Osteocyte (in vitro differentiated cells): Measurements from ENCODE around the gene PTTG1IP2. TPM values are rescaled to one million over a fixed set of nuclear protein-coding genes. Genes with fewer than 3 reads are reported as not detected.
"Not testable (repeated sequence)": the region's sequence is repeated elsewhere in the genome, so short reads cannot be mapped to it uniquely, and the experiment has no call there.

Source experiments
- DNase-seq: peaks from one replicate; pipeline ENCODE4 v3.0.0; 2021; ENCODE audit warnings: mixed read lengths; ENCODE audit not compliant: unreplicated experiment; ENCODE audit errors: extremely low spot score
- H3K27ac Mint-ChIP-seq: one replicate; pipeline ENCODE4 v1.8.0; 2021; ENCODE audit warnings: mild to moderate bottlenecking, mixed read lengths; ENCODE audit not compliant: unreplicated experiment
- H3K27me3 Mint-ChIP-seq: one replicate; pipeline ENCODE4 v1.8.0; 2021; ENCODE audit warnings: mixed read lengths; ENCODE audit not compliant: unreplicated experiment
- H3K36me3 Mint-ChIP-seq: one replicate; pipeline ENCODE4 v1.8.0; 2021; ENCODE audit warnings: mixed read lengths; ENCODE audit not compliant: unreplicated experiment
- H3K4me1 Mint-ChIP-seq: one replicate; pipeline ENCODE4 v1.8.0; 2021; ENCODE audit warnings: mixed read lengths; ENCODE audit not compliant: unreplicated experiment
- H3K4me3 Mint-ChIP-seq: one replicate; pipeline ENCODE4 v1.8.0; 2021; ENCODE audit warnings: mild to moderate bottlenecking, moderate library complexity, mixed read lengths; ENCODE audit not compliant: unreplicated experiment
- H3K9me3 Mint-ChIP-seq: one replicate; pipeline ENCODE4 v1.8.0; 2021; ENCODE audit warnings: mixed read lengths; ENCODE audit not compliant: unreplicated experiment
- CTCF ChIP-seq: fragments of 200-600 bp; sonication (generic); IDR thresholded peaks from 2 replicates; pipeline ENCODE4 v1.5.0; 2021; ENCODE audit warnings: antibody characterized with exemption, mild to moderate bottlenecking, moderate library complexity
- total RNA-seq: library from RNA; stranded (reverse); gene quantifications from 2 replicates; pipeline ENCODE4 v1.2.1, GENCODE V29; 2021

The PTTG1IP2 gene
- total RNA-seq, 1 donor from 2014 or later = not detected

GRCh38 chr7:90453931-90454330 lies 15.5 kb upstream of the PTTG1IP2 start:
- no peaks in the 10 kb centered on the region for H3K9me3 Mint-ChIP-seq
- peaks cover 39% of the 10 kb centered on the region for H3K4me1 Mint-ChIP-seq
- H3K27ac Mint-ChIP-seq = peak overlapping the region; percentile 72
- H3K4me3 Mint-ChIP-seq = no peak overlapping the region
- peaks cover 11% of the 10 kb centered on the region for H3K27me3 Mint-ChIP-seq
- no peak for DNase-seq
- no peaks in the 10 kb centered on the region for H3K36me3 Mint-ChIP-seq
- no peak for TF ChIP-seq CTCF

GRCh38 chr7:90455163-90456030 lies 14.0 kb upstream of the PTTG1IP2 start:
- peak overlapping the region; percentile 73 for H3K27ac Mint-ChIP-seq
- TF ChIP-seq CTCF = peak; percentile 83
- no peak for DNase-seq
- peaks cover 39% of the 10 kb centered on the region for H3K4me1 Mint-ChIP-seq
- H3K27me3 Mint-ChIP-seq = peaks cover 4% of the 10 kb centered on the region
- H3K9me3 Mint-ChIP-seq = no peaks in the 10 kb centered on the region
- H3K4me3 Mint-ChIP-seq = peak overlapping the region; percentile 69
- no peaks in the 10 kb centered on the region for H3K36me3 Mint-ChIP-seq

GRCh38 chr7:90458104-90458503 lies 11.3 kb upstream of the PTTG1IP2 start:
- no peak for DNase-seq
- peaks cover 22% of the 10 kb centered on the region for H3K4me1 Mint-ChIP-seq
- H3K36me3 Mint-ChIP-seq = no peaks in the 10 kb centered on the region
- H3K4me3 Mint-ChIP-seq = no peak overlapping the region
- TF ChIP-seq CTCF = no peak
- H3K27me3 Mint-ChIP-seq = no peaks in the 10 kb centered on the region
- H3K9me3 Mint-ChIP-seq = no peaks in the 10 kb centered on the region
- H3K27ac Mint-ChIP-seq = no peak overlapping the region

- H3K4me3 Mint-ChIP-seq = no peak overlapping the region
- peaks cover 19% of the 10 kb centered on the region for H3K4me1 Mint-ChIP-seq
- H3K36me3 Mint-ChIP-seq = peaks cover 3% of the 10 kb centered on the region
- peak; percentile 6 for TF ChIP-seq CTCF
- H3K9me3 Mint-ChIP-seq = peaks cover 4% of the 10 kb centered on the region
- no peak overlapping the region for H3K27ac Mint-ChIP-seq
- H3K27me3 Mint-ChIP-seq = no peaks in the 10 kb centered on the region
- DNase-seq = no peak
These were observed 9.6 kb upstream of the PTTG1IP2 start for GRCh38 chr7:90459888-90460287.

- no peak for DNase-seq
- Mint-ChIP-seq H3K27me3 (no peaks in the 10 kb centered on the region), H3K36me3 (peaks cover 3% of the 10 kb centered on the region), H3K4me1 (peaks cover 8% of the 10 kb centered on the region), H3K4me3 (no peak overlapping the region), H3K9me3 (peaks cover 9% of the 10 kb centered on the region), H3K27ac (no peak overlapping the region)
- TF ChIP-seq CTCF = no peak
These were observed 8.2 kb upstream of the PTTG1IP2 start for GRCh38 chr7:90461219-90461618.

GRCh38 chr7:90463151-90463628 lies 6.2 kb upstream of the PTTG1IP2 start:
- H3K4me3 Mint-ChIP-seq = peak overlapping the region; percentile 39
- H3K9me3 Mint-ChIP-seq, H3K36me3 Mint-ChIP-seq, H3K27me3 Mint-ChIP-seq, H3K4me1 Mint-ChIP-seq, DNase-seq: not testable (repeated sequence)
- H3K27ac Mint-ChIP-seq = peak overlapping the region; percentile 76
